ENCODE measurements around the gene CORT.
A peak's percentile ranks its signal among the peaks of the same experiment; 100 is the strongest.
"Not testable (repeated sequence)": the region's sequence is repeated elsewhere in the genome, so short reads cannot be mapped to it uniquely, and the experiment has no call there.

The CORT gene

GRCh38 chr1:10440305-10440704 lies 9.5 kb upstream of the CORT start:
- no peak for DNase-seq

GRCh38 chr1:10440794-10441193 lies 9.0 kb upstream of the CORT start:
- DNase-seq = no peak

- DNase-seq = no peak
Measured at GRCh38 chr1:10444248-10444647, 5.6 kb upstream of the CORT start.

GRCh38 chr1:10444795-10445397 lies 4.9 kb upstream of the CORT start:
- DNase-seq = no peak

- DNase-seq = no peak
Measured at GRCh38 chr1:10446790-10447422, 2.9 kb upstream of the CORT start.

- no peak for DNase-seq
Measured at GRCh38 chr1:10450156-10450814, 454 bp downstream of the CORT start.

GRCh38 chr1:10450836-10451235 lies 1.0 kb downstream of the CORT start:
- DNase-seq = no peak

- no peak for DNase-seq
Measured at GRCh38 chr1:10451287-10451686, 1.5 kb downstream of the CORT start.

- no peak for DNase-seq
Measured at GRCh38 chr1:10456048-10456447, 6.2 kb downstream of the CORT start.

GRCh38 chr1:10456661-10457060 lies 6.8 kb downstream of the CORT start:
- DNase-seq = no peak

- not testable (repeated sequence) for DNase-seq
Measured at GRCh38 chr1:10457462-10457861, 7.6 kb downstream of the CORT start.

GRCh38 chr1:10457875-10458274 lies 8.0 kb downstream of the CORT start:
- no peak for DNase-seq

- DNase-seq = no peak
Measured at GRCh38 chr1:10459184-10459583, 9.4 kb downstream of the CORT start.

GRCh38 chr1:10467078-10467477 lies 17.2 kb downstream of the CORT start:
- no peak for DNase-seq

- DNase-seq = no peak
Measured at GRCh38 chr1:10470043-10470442, 20.2 kb downstream of the CORT start.

- DNase-seq = no peak
Measured at GRCh38 chr1:10471411-10472219, 21.8 kb downstream of the CORT start.

GRCh38 chr1:10472220-10473144 lies 22.7 kb downstream of the CORT start, which contains the start of gene DFFA:
TSS of gene DFFA (minus strand) at chr1:10472529. CDS start at chr1:10472458, 71 bp downstream.
- DNase-seq = peak; percentile 64 to 88

- DNase-seq = no peak
Measured at GRCh38 chr1:10473145-10473765, 23.4 kb downstream of the CORT start.

- DNase-seq = not testable (repeated sequence)
Measured at GRCh38 chr1:10474309-10474612, 24.4 kb downstream of the CORT start.

- DNase-seq = peak in 1 of 2 experiments; percentile 44
Measured at GRCh38 chr1:10474613-10475507, 25.0 kb downstream of the CORT start, which contains the start of gene PEX14. TSS of gene PEX14 (plus strand) at chr1:10474950. CDS start at chr1:10474967, 17 bp downstream.

GRCh38 chr1:10475510-10475909 lies 25.7 kb downstream of the CORT start:
- DNase-seq = no peak

Measured in cerebellar nuclear complex (tissue), 1 donor.